Measurements from ENCODE around the gene EPHB2.

DNA sequence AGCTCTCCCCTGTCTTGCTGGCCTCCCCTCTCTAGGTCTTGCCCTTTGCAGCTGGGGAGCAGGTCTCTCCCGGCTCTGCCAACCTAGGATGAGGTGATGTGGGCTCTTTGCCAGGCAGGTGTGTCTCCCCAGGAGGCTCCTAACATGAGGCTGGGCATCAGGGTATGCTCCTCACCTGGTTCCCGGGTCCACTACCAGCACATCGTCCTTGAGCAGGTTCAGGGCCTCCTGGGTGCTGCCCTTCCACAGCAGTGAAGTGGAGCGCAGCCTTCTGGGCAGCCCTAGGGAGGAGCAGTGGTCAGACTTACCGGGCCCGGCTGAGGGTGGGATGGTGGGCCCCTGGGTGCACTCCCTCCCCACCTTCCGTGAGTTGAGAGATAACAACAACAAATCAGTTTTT, 244.5 kb downstream of the EPHB2 start:
- TF ChIP-seq, protein P1, sequence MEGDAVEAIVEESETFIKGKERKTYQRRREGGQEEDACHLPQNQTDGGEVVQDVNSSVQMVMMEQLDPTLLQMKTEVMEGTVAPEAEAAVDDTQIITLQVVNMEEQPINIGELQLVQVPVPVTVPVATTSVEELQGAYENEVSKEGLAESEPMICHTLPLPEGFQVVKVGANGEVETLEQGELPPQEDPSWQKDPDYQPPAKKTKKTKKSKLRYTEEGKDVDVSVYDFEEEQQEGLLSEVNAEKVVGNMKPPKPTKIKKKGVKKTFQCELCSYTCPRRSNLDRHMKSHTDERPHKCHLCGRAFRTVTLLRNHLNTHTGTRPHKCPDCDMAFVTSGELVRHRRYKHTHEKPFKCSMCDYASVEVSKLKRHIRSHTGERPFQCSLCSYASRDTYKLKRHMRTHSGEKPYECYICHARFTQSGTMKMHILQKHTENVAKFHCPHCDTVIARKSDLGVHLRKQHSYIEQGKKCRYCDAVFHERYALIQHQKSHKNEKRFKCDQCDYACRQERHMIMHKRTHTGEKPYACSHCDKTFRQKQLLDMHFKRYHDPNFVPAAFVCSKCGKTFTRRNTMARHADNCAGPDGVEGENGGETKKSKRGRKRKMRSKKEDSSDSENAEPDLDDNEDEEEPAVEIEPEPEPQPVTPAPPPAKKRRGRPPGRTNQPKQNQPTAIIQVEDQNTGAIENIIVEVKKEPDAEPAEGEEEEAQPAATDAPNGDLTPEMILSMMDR (IDR thresholded peaks at IDR 0.05) = no peak
- TF ChIP-seq POLR2AphosphoS5 (IDR thresholded peaks at IDR 0.05) = no peak

Data from sigmoid colon (tissue), 4 donors.